C4-2B (cell line): ENCODE data around the gene CXorf65.

ENCODE experiments used
- ZFX ChIP-seq: fragments of 450-650 bp; IDR thresholded peaks from 2 replicates; pipeline ENCODE4 v1.6.1; 2017
- TF ChIP-seq, protein P1 (sequence below): fragments of 450-650 bp; conservative IDR thresholded peaks from 2 replicates; pipeline ENCODE4 v1.5.1; 2017; ENCODE audit warnings: mild to moderate bottlenecking

DNA sequence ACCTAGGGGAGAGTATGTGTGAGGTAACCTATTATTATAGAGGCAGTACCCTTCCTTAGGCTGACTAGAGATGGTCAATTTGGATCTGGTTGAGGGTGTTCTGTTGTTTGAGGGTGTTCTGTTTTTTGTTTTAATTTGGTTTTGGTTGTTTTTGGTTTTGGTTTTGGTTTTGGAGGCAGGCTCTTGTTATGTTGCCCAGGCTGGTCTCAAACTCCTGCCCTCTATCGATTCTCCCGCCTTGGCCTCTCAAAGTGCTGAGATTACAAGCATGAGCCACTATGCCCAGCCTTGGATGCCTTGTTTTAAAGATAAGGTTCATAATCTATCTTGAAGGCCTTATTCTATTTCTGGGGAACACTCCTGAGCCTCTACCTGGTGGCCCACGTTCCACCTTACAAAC, 912 bp downstream of the CXorf65 start:
- TF ChIP-seq, protein P1, sequence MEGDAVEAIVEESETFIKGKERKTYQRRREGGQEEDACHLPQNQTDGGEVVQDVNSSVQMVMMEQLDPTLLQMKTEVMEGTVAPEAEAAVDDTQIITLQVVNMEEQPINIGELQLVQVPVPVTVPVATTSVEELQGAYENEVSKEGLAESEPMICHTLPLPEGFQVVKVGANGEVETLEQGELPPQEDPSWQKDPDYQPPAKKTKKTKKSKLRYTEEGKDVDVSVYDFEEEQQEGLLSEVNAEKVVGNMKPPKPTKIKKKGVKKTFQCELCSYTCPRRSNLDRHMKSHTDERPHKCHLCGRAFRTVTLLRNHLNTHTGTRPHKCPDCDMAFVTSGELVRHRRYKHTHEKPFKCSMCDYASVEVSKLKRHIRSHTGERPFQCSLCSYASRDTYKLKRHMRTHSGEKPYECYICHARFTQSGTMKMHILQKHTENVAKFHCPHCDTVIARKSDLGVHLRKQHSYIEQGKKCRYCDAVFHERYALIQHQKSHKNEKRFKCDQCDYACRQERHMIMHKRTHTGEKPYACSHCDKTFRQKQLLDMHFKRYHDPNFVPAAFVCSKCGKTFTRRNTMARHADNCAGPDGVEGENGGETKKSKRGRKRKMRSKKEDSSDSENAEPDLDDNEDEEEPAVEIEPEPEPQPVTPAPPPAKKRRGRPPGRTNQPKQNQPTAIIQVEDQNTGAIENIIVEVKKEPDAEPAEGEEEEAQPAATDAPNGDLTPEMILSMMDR, result no peak
- no peak for TF ChIP-seq ZFX
